Lung (tissue), 12 donors: ENCODE measurements around the gene PRKAR1B. TPM values are rescaled to one million over a fixed set of nuclear protein-coding genes. Genes with fewer than 3 reads are reported as not detected.

Source experiments
- ATAC-seq: fragments of 200-7000 bp; cut with Tn5 transposase; one replicate; pipeline ENCODE4 v1.9.1; 2020; ENCODE audit warnings: moderate number of reproducible peaks; ENCODE audit not compliant: insufficient read depth, low FRiP score
- DNase-seq, 3 donors: peaks; one replicate each; pipeline ENCODE4 v3.0.0-alpha.2; 2013 to 2017
- H3K27ac ChIP-seq, 2 donors: one replicate each; pipeline ENCODE4 v1.5.1; 2013; ENCODE audit warnings: mild to moderate bottlenecking in 2 of 2, moderate library complexity in 2 of 2, control low read depth in 1 of 2, inconsistent platforms in 1 of 2, low read depth in 1 of 2, low read length in 1 of 2
- H3K27me3 ChIP-seq, 3 donors: one replicate each; pipeline ENCODE4 v1.5.1; 2013; ENCODE audit warnings: low read length in 2 of 3; ENCODE audit not compliant: control insufficient read depth in 3 of 3, insufficient read depth in 3 of 3
- H3K36me3 ChIP-seq, 4 donors: one replicate each; pipeline ENCODE4 v1.5.1; 2013; ENCODE audit warnings: low read length in 4 of 4, mild to moderate bottlenecking in 1 of 4, moderate library complexity in 1 of 4; ENCODE audit not compliant: control insufficient read depth in 4 of 4, insufficient read depth in 4 of 4
- H3K4me1 ChIP-seq, 5 donors: one replicate each; pipeline ENCODE4 v1.5.1; 2013; ENCODE audit warnings: low read length in 5 of 5, mild to moderate bottlenecking in 2 of 5, moderate library complexity in 1 of 5; ENCODE audit not compliant: control insufficient read depth in 5 of 5, insufficient read depth in 5 of 5
- H3K4me3 ChIP-seq: one replicate; pipeline ENCODE4 v1.5.1; 2013; ENCODE audit warnings: mild to moderate bottlenecking, control low read depth, moderate library complexity
- H3K9ac ChIP-seq, 2 donors: one replicate each; pipeline ENCODE4 v1.5.1; 2013; ENCODE audit warnings: low read length in 2 of 2, control low read depth in 1 of 2; ENCODE audit not compliant: insufficient read depth in 1 of 2
- H3K9me3 ChIP-seq, 4 donors: one replicate each; pipeline ENCODE4 v1.5.1; 2013; ENCODE audit warnings: low read length in 3 of 4, mild to moderate bottlenecking in 1 of 4, moderate library complexity in 1 of 4; ENCODE audit not compliant: control insufficient read depth in 4 of 4, insufficient read depth in 3 of 4
- CTCF ChIP-seq: IDR thresholded peaks from 2 replicates; pipeline ENCODE4 v1.5.1; 2012; ENCODE audit warnings: mild to moderate bottlenecking; ENCODE audit errors: control extremely low read depth, extremely low read depth
- WGBS, 2 donors: extraction: QIAGEN DNeasy Blood & Tissue Kit; methylation state at CpG; one replicate each; pipeline ENCODE4 v1.1.7; 2013; 5-methylcytosine and 5-hydroxymethylcytosine counted together
- polyA plus RNA-seq, 2 donors: library from polyadenylated mRNA; stranded (reverse); fragments of 200-250 nt; gene quantifications; one replicate each; pipeline ENCODE4 v1.2.1, GENCODE V29; 2013
- total RNA-seq, 2 donors: library from RNA; depleted of rRNA in 1 of 2; stranded (reverse); fragments of >200 nt in 1 of 2; gene quantifications; one replicate each; pipeline ENCODE4 v1.2.1, GENCODE V29; 2014 to 2021
- donor health status: control.
- donor health status: control.
- donor health status: Bipolar disorder and iron deficiency.
- donor health status: healthy.
- donor health status: DM: yes; HTN: yes; CAD: no.

Gene PRKAR1B
- total and polyA plus RNA-seq, 4 donors: 11.3 to 32.0 (median 16.3) TPM

- ATAC-seq (no peak), DNase-seq (no peak)
- H3K27ac ChIP-seq: no peak overlapping the region
- peaks cover 0 to 3% (median 2%) of the 10 kb centered on the region in 4 donors for H3K9me3 ChIP-seq
- 96 to 97% methylated on average over 25 of the region's 25 CpGs for WGBS, 2 donors
- peaks cover 0 to 14% (median 5%) of the 10 kb centered on the region in 4 donors for H3K36me3 ChIP-seq
- H3K27me3 ChIP-seq: no peaks in the 10 kb centered on the region
- no peak overlapping the region for H3K4me3 ChIP-seq
- TF ChIP-seq CTCF: no peak
- no peak overlapping the region for H3K9ac ChIP-seq
- no peaks in the 10 kb centered on the region for H3K4me1 ChIP-seq
Observed at GRCh38 chr7:680411-681127, 46.5 kb downstream of the PRKAR1B start.

- no peak overlapping the region for H3K27ac ChIP-seq
- TF ChIP-seq CTCF: no peak
- no peaks in the 10 kb centered on the region for H3K4me1 ChIP-seq
- no peak for ATAC-seq
- no peaks in the 10 kb centered on the region for H3K9me3 ChIP-seq
- no peaks in the 10 kb centered on the region for H3K27me3 ChIP-seq
- no peak for DNase-seq
- peaks cover 0 to 14% (median 3%) of the 10 kb centered on the region in 4 donors for H3K36me3 ChIP-seq
- WGBS, 2 donors: 94 to 95% methylated on average over 20 to 23 of the region's 23 CpGs
- H3K4me3 ChIP-seq: no peak overlapping the region
- no peak overlapping the region for H3K9ac ChIP-seq
Observed at GRCh38 chr7:676972-677385, 50.1 kb downstream of the PRKAR1B start.

GRCh38 chr7:676246-676971 is 50.7 kb downstream of the PRKAR1B start:
- WGBS, 2 donors: 93 to 95% methylated on average over 38 to 40 of the region's 40 CpGs

More at GRCh38 chr7:676246-676971, 50.7 kb downstream of the PRKAR1B start:
- Histone ChIP-seq H3K4me1 (no peaks in the 10 kb centered on the region), H3K9me3 (no peaks in the 10 kb centered on the region), H3K36me3 (peaks cover 0 to 13% (median 5%) of the 10 kb centered on the region in 4 donors), H3K4me3 (no peak overlapping the region), H3K27ac (no peak overlapping the region), H3K9ac (no peak overlapping the region), H3K27me3 (no peaks in the 10 kb centered on the region)
- TF ChIP-seq CTCF: no peak
- no peak for DNase-seq
- no peak for ATAC-seq
